ENCODE data around the gene NEGR1. TPM values are rescaled to one million over a fixed set of nuclear protein-coding genes. Genes with fewer than 3 reads are reported as not detected.
A peak's percentile ranks its signal among the peaks of the same experiment; 100 is the strongest.
"Not testable (repeated sequence)": the region's sequence is repeated elsewhere in the genome, so short reads cannot be mapped to it uniquely, and the experiment has no call there.

NEGR1 gene
- total RNA-seq, result 1.6 and 14.9 TPM in 2 replicates

- peak; percentile 66 for DNase-seq (ENCODE audit: low read depth)
These were observed at the start of gene NEGR1 for GRCh38 chr1:72282271-72283021. TSS of gene NEGR1 (minus strand) at chr1:72282539.

DNA sequence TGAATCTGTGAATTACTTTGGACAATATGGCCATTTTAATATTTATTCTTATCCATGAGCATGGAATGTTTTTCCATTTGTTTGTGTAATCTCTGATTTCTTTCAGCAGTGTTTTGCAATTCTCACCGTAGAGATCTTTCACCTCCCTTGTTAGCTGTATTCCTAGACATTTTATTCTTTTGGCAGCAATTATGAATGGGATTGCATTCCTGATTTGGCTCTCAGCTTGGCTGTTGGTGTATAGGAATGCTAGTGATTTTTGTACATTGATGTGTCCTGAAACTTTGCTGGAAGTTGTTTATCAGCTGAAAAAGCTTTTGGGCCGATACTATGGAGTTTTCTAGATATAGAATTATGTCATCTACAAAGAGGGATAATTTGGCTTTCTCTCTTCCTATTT, 44.2 kb upstream of the NEGR1 start:
- no peak for DNase-seq (ENCODE audit: low read depth)

DNA sequence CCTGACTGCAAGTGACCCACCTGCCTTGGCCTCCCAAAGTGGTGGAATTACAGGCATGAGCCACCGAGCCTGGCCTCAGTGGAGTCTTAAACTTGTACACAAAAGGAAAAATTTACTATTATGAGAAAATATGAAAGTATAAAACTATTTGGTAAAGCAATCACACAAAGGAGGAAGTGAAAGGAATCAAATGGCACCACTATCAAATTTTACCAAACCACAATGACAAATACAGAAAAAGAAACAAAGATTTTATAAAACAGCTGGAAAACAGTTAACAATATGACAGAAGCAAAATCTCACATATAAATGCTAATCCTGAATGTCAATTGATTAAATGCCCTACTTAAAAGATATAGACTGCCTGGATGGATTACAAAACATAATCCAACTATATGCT, 42.1 kb upstream of the NEGR1 start:
- no peak for DNase-seq (ENCODE audit: low read depth)

GRCh38 chr1:72322910-72323309, 40.6 kb upstream of the NEGR1 start:
- DNase-seq (ENCODE audit: low read depth), result no peak

- DNase-seq (ENCODE audit: low read depth), result no peak
These were observed 14.2 kb upstream of the NEGR1 start for GRCh38 chr1:72296501-72296900.

GRCh38 chr1:72288886-72289285, 6.5 kb upstream of the NEGR1 start:
- no peak for DNase-seq (ENCODE audit: low read depth)

DNA sequence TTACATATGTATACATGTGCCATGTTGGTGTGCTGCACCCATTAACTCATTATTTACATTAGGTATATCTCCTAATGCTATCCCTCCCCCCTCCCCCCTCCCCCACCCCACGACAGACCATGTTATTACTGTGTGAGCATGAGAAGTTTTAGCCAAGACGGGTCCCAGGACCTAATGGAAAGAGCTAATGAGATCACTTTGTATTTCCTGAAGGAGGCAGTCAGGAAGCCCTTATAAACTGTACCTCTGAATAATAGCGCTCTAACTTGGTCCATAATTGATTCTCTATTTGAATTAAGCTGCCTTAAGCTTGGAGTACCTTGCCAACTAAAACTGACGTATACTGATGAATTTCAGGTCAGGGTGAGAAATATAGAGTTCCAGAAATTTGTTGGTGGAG, 4.1 kb upstream of the NEGR1 start:
- no peak for DNase-seq (ENCODE audit: low read depth)

DNA sequence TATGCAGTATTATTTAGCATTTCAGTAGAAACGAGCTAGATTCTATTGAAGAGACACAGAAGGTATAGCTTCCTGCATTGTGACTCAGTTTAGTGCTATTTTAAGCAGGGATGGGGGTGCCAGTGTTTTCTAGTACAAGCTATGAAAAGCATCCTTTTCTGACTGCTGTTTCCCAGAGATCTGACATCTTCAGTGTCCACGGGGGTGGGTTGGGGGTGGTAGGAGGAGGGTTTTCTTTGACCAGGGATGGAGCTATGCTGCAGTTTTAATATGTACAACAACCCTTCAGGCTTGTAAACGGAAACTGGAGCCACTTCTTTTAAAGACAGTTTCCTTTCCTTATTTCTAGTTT, 2.7 kb upstream of the NEGR1 start:
- DNase-seq (ENCODE audit: low read depth), result no peak

GRCh38 chr1:72284348-72285073, 2.2 kb upstream of the NEGR1 start:
- peak; percentile 93 for DNase-seq (ENCODE audit: low read depth)

- peak; percentile 50 for DNase-seq (ENCODE audit: low read depth)
These were observed 1.7 kb upstream of the NEGR1 start for GRCh38 chr1:72284084-72284347.

DNA sequence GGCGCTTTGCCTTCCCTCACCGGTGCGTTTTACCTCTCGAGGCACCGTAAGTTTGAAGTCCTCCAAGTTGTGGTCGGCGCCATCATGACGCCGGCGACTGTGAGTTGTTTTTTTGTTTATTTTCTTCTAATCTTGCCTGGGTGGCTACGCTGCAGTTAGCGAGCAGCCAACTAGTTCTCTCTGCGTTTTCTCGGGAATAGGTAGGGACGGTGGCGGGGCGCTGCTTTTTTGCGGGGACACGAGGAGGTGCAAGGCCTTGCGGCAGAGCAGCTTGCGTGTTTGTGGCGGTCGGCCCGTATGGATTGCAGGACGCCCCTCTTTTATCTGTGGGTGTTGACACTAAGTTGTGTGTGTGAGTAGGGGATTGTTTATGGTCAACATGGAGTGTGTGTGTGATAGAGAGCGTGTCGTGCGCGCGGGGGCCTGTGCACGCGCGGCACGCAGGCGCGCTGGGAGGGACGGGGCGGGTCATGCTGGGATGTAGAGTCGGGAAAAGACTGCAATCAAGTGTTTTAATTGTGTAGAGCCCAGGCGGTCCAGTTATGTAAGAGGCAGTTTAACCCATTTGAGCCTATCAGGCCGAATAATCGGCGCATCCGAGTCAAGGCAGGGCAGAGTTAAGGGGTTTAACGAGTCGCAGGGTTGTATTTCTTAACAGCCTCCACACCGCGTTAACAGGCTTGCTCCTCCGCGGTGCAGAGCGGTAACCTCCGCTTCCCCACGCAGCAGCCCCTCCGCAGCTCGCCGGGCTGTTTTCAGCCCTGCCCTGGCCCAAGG, 1.2 kb upstream of the NEGR1 start:
- DNase-seq (ENCODE audit: low read depth), result peak; percentile 57

DNA sequence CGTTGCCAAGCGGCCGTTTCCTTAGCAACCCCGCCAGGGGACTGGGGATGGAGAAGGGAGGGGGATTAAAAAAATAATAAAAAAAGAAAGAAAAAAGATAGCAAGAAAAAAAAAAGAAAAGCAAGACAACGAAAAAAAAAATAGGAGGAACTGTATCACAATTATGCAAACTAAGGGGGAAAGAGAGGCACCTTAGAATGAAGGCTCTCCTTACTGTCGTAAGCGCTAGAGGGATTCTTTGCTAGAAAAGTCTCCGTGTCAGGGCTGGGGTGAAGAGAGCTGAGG, 625 bp upstream of the NEGR1 start:
- DNase-seq (ENCODE audit: low read depth), result no peak

DNA sequence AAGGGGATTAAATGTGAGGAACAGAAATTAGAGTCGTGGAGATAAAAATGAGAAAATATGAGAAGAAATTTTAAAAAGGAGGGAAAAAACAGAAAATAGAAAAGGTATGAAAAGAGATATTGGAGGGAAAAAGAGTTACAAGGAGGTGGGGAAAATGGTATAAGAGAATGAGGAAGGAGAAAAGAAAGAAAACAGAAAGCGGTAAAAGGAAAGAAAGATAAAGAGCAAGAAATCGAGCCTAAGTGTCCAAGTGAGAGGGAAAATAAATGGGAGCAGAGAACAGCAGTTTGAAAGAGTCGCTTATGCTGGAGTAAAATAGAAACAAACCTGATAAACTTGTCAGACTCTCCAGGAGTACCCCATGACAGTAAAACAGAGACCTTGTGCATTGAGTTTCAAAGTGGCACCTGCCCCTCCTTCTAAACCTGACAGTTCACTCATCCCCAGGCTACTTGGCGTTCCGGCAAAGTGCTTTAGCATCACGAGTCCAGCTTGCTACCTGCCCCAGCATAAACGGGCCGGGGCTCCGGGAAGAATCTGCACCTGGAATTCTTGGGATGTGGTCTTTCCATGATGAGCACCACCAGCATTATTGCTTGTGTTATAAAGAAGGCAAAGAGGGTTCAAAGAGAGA, 585 bp downstream of the NEGR1 start:
- no peak for DNase-seq (ENCODE audit: low read depth)

GRCh38 chr1:72281144-72281543, 1.2 kb downstream of the NEGR1 start:
- no peak for DNase-seq (ENCODE audit: low read depth)

GRCh38 chr1:72280711-72281110, 1.6 kb downstream of the NEGR1 start:
- DNase-seq (ENCODE audit: low read depth), result peak; percentile 13

GRCh38 chr1:72280131-72280530, 2.2 kb downstream of the NEGR1 start:
- DNase-seq (ENCODE audit: low read depth), result no peak

GRCh38 chr1:72278461-72278860, 3.9 kb downstream of the NEGR1 start:
- DNase-seq (ENCODE audit: low read depth), result peak; percentile 68

- no peak for DNase-seq (ENCODE audit: low read depth)
These were observed 10.7 kb downstream of the NEGR1 start for GRCh38 chr1:72271555-72272085.

GRCh38 chr1:72262735-72263134, 19.6 kb downstream of the NEGR1 start:
- DNase-seq (ENCODE audit: low read depth), result no peak

GRCh38 chr1:72253132-72253531, 29.2 kb downstream of the NEGR1 start:
- no peak for DNase-seq (ENCODE audit: low read depth)

DNA sequence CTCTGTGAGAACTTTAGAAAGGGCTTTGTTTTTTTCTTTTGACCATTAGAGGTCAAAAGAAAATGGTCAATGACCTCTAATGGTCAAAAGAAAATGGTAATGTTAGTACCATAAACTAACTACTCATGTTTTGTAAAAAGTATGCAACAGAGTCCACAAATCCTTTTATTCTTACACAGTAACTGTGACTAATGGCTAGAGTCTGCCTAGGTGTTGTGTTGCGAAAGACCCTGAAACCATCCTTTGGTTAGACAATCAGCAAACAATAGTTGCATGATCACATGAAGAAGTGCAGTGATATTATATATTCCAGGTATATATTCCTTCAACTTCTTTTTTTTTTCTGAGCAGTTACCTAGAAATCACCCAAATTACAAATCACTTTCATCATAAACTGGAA, 40.9 kb downstream of the NEGR1 start:
- DNase-seq (ENCODE audit: low read depth), result peak; percentile 87

GRCh38 chr1:72235931-72236330, 46.4 kb downstream of the NEGR1 start:
- not testable (repeated sequence) for DNase-seq (ENCODE audit: low read depth)

GRCh38 chr1:72235062-72235461, 47.3 kb downstream of the NEGR1 start:
- no peak for DNase-seq (ENCODE audit: low read depth)

All from renal cortical epithelial cell (primary cell).